NCI-H510A treated with DMSO at 0.1 percent for 48 hours (cell line): ENCODE measurements around the gene PTPRCAP.
A peak's percentile ranks its signal among the peaks of the same experiment; 100 is the strongest.
"Not testable (repeated sequence)": the region's sequence is repeated elsewhere in the genome, so short reads cannot be mapped to it uniquely, and the experiment has no call there.

Experiments used
- DNase-seq: peaks from one replicate; lab custom pipeline; 2025; lab: John Stamatoyannopoulos, UW

The PTPRCAP gene

DNA sequence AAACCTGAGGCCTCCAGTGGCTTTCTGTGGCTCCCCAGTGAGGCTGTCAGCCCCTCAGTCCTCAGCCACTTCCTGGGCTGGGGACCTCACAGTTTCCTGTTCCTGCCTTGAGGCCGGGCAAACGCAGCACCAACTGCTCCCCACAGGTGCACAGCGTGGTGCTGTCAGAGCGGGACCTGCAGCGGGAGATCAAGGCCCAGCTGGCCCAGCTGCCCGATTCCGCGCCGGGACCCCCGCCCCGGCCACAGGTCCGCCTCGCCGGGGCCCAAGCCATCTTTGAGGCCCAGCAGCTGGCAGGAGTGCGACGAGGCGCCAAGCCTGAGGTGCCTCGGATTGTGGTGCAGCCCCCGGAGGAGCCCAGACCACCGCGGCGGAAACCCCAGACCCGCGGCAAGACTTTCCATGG, 28.2 kb downstream of the PTPRCAP start:
- no peak for DNase-seq

DNA sequence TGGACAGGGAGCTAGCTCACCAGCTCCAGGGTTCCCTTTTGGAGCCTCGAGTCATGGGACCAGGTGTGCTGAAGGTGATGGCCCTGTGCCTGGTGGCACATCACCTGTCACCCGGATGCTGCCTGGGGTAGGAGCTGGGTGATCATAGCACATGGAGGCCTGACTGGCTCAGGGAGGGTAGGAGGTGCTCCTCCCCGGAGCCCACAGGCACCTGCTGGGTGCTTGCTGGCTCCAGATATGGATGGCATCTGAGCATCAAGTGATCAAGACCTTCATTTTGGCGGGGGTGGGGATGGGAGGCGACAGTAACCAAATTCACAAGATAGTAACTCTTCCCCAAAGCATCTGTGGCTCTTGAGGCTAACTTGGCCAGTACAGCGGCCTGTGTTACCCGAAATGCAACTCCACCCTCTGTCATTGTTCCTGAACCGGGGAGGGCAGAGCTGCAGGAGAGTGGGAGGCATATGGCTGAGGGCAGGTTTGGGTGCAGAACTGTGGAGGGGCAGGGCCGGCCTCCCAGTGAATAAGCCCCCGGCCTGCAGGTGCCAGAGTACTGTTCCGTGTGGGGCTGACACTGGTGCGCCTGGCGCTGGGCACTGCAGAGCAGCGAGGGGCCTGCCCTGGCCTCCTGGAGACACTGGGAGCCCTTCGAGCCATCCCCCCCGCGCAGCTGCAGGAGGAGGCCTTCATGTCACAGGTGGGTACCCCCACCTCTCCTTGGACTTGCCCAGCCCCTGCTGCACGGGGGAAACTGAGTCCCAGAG, 28.9 kb downstream of the PTPRCAP start:
- DNase-seq: no peak

- no peak for DNase-seq
These were observed 29.8 kb downstream of the PTPRCAP start for GRCh38 chr11:67407688-67408163.

- DNase-seq: no peak
These were observed 30.4 kb downstream of the PTPRCAP start for GRCh38 chr11:67406969-67407687.

GRCh38 chr11:67406420-67406968, 31.0 kb downstream of the PTPRCAP start:
- DNase-seq: no peak

- no peak for DNase-seq
These were observed 31.7 kb downstream of the PTPRCAP start for GRCh38 chr11:67405688-67406339.

GRCh38 chr11:67405196-67405567, 32.3 kb downstream of the PTPRCAP start:
- no peak for DNase-seq

DNA sequence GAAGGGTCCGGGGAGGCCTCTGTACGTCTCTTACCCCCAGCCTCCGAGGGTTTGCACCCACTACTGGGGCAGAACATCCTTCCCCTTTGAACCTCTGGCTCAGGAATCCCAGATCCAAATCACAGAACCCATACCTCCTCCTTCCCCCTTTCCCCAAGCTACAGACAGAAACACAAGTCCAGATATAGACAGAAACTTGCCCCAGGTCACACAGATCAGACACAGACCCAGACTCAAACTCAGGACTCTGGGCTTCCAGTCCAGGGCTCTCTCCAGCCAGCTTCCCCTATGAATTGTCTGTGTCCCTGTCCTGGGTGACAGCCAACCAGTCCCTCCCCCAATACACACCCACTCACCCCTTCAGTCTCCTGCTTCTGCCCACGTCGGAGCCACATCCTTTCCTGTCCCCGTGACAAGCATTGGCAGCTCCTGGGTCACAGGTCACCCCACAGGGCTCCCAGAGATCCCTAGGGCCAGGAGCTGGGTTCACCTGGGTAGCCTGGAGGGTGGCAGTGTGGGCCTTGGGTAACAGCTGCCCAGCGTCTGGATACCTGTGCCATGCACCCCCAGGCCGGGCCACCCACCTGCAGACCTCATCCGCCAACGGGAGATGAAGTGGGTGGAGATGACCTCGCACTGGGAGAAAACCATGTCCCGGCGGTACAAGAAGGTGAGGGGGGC, 32.8 kb downstream of the PTPRCAP start:
- DNase-seq: no peak

DNA sequence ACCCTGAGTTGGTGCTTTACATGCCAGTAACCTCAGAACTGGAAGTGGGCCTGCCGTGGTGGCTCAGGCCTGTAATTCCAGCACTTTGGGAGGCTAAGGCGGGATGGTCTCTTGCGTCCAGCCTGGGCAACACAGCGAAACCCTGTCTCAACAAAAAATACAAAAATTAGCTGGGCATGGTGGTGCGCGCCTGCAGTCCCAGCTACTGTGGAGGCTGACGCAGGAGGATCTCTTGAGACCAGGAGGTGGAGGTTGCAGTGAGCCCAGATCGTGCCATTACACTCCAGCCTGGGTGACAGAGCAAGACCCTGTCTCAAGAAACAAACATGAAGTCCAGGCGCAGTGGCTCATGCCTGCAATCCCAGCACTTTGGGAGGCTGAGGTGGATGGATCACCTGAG, 34.4 kb downstream of the PTPRCAP start:
- DNase-seq: not testable (repeated sequence)

GRCh38 chr11:67402192-67402839, 35.2 kb downstream of the PTPRCAP start:
- DNase-seq: not testable (repeated sequence)

DNA sequence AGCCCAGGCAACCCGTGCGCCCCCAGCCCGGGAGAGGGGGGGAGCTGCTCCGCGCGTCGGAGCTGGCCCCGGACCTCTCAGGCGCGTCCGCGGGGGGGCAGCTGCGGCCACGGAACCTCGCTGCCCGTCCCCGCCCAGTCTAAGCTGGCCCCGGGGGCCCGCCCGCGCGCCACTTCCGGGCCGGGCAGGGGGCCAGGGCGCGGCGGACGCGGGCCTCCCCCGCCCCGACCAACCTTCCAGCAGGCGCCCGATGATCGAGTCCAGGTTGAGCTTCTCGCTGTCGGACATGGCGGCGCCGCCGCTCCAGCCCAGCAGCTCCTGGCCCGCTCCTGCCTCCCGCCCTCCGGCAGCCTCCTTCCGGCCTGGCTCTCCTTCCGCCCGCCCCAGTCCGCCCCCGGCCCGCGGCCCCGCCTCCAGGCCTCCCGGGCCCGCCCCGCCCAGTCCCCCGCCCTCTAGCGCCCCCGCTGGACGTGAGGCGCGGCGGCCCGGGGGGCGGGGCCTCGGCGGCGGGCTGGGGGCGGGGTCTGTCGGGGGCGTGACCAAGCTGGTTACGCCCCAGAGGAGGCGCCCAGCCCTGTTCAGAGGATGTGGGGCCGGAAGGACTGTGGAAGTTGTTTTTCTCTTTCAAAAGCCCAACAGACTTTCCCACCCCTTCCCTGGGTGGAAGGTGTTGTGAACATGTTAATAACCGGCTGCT, 35.8 kb downstream of the PTPRCAP start, which contains the start of gene PPP1CA:
PPP1CA (minus strand) TSS at position 364 of the 697 bp plus-strand sequence; CDS start at position 288, 76 bp downstream.
- peak; percentile 90 for DNase-seq

GRCh38 chr11:67400942-67401494, 36.5 kb downstream of the PTPRCAP start:
- DNase-seq: no peak

DNA sequence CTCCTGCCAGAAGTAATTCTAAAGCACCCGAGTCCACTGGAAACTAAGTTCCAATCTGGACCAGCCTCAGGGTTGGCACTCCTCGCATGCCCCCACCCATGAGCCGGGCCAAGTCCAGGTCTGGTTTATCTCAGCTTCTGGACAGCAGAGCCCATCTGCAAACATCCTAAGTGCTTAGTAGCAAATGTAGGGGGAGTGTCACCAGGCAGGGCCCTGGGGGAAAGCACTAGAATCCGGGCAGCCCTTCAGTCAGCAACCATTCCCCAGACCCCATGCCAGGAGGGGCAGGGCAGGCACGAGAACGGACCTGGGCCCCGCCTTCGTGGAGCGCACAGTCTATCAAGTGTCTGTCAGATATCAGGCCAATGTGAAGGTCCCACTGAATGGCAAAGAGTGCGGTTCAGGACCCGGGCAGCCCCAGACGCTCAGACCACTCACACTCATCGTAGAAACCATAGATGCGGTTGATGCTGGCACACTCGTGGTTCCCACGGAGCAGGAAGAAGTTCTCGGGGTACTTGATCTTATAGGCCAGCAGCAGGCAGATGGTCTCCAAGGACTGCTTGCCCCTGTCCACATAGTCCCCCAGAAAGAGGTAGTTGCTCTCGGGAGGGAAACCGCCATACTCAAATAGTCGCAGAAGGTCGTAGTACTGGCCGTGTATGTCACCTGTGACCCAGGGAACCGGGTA, 37.1 kb downstream of the PTPRCAP start:
- DNase-seq: no peak

DNA sequence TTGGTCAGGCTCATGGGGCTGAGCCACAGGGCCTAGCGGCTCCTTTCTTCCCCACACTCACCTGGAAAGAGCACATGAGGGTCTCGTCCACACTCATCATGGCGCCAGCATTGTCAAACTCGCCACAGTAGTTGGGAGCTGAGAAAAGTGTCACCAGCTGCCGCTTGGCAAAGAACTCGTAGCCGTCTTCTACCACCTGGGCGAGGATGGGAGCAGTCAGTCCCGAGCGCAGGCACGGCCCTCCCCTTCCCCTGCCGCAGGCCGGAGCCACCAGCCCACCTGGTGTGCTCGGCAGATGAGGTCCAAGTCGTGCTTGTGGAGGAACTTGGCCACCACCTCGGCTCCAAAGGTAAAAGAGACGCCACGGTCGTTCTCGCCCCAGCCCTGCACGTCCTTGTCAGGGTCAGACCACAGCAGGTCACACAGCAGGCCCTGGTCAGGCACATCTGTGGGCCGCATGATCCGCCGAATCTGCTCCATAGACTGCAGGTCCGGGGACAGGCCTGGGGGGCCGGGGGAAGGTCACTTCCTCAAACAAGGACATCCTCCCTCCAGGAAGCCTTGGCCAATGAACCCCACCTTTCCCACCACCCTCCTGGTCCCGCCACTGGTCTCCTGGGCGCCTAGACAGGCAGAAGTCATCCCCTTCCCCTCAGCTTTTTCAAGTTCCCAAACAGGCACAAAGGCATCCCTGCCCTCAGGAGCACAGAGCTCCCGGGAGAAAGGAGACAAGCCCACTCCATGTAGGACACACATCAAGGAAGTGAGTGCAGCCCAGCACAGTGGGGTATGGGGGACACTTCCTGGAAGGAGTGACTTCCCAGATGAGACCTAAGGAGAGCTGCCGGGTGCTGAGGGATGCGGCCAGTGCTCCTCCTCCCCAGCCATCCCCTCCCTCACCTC, 38.6 kb downstream of the PTPRCAP start:
- no peak for DNase-seq

DNA sequence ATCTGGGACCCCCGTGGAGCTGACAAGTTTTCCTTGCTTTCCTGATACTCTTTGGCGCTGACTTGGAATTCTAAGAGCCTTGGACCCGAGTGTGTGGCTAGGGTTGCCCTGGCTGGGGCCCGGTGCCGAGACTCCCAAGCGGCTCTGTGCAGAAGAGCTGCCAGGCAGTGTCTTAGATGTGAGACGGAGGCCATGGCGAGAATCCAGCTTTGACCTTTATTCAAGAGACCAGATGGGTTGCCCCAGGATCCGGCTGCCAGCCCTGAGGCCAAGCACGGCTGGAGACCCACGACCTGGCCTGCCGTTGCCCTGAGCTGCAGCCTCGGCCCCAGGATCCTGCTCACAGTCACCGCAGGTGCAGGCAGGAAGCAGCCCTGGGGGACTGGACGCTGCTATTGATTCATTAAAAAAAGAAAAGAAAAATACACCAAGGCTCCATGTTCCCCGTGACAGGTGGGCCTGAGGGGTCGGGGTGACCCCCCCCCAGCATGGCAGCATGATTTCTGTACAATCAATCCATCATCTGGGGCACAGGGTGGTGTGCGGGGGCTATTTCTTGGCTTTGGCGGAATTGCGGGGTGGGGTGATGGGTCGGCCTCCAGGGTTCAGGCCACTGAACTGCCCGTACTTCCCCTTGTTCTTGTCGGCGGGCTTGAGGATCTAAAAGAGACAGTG, 39.4 kb downstream of the PTPRCAP start:
- no peak for DNase-seq

DNA sequence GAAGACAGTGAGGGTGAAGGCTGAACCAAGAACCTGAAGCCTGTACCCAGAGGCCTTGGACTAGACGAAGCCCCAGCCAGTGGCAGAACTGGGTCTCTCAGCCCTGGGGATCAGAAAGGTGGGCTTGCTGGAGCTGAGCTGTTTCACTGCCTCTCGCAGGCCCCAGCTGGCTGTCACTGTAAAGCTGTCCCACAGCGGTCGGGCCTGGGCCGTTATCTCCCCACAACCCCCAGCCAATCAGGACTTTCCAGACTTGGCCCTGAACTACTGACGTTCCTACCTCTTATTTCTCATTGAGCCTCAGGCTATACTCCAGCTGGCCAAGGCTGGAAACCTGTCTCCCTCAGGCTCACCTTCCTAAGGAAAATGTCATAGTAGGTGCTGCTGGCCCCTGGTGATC, 39.9 kb downstream of the PTPRCAP start:
- DNase-seq: no peak

GRCh38 chr11:67396587-67397389, 40.7 kb downstream of the PTPRCAP start:
- no peak for DNase-seq
